NB4 (cell line): Measurements from ENCODE around the gene PLA2G4E.

Experiments used
- DNase-seq: peaks from one replicate; pipeline ENCODE4 v3.0.0; 2010; ENCODE audit warnings: low read depth
- H3K4me3 ChIP-seq: one replicate; pipeline ENCODE4 v1.5.1; 2011; ENCODE audit warnings: mild to moderate bottlenecking, low read depth, low read length, moderate library complexity
- MYC ChIP-seq: IDR thresholded peaks from 2 replicates; pipeline ENCODE4 v1.6.1; 2011; ENCODE audit warnings: low read depth, low read length
- POLR2A ChIP-seq: IDR thresholded peaks from 2 replicates; pipeline ENCODE4 v1.6.1; 2011; ENCODE audit warnings: mild to moderate bottlenecking; ENCODE audit not compliant: insufficient read length; ENCODE audit errors: extremely low read depth
- TF ChIP-seq, protein P1 (sequence below): IDR thresholded peaks from 2 replicates; pipeline ENCODE4 v1.6.1; 2011; ENCODE audit warnings: low read depth, low read length
- TF ChIP-seq, protein P2 (sequence below): IDR thresholded peaks from one replicate; pipeline ENCODE4 v1.5.1; 2012; ENCODE audit warnings: low read depth, low read length

PLA2G4E gene

DNA sequence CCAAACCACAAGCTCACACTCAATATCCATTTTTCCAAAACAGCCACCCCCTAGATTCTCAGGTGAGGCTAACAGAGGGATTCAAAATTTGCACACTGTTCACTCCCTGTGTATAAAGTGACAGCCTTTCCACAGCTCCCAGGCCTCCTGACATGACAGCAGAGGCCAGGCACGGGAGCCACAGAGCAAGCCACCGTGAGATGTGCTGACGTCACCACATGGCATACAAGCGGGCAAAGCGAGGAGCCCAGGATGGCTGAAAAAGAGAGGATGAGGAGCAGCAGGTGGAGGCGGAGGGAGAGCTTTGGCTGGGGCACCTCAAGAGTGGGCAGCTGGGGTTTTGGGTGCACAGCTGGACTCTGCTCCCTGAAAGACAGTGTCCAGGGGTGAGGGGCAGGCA lies 75.6 kb downstream of the PLA2G4E start:
- TF ChIP-seq MYC (no peak), POLR2A (no peak)
- no peak overlapping the region for H3K4me3 ChIP-seq

DNA sequence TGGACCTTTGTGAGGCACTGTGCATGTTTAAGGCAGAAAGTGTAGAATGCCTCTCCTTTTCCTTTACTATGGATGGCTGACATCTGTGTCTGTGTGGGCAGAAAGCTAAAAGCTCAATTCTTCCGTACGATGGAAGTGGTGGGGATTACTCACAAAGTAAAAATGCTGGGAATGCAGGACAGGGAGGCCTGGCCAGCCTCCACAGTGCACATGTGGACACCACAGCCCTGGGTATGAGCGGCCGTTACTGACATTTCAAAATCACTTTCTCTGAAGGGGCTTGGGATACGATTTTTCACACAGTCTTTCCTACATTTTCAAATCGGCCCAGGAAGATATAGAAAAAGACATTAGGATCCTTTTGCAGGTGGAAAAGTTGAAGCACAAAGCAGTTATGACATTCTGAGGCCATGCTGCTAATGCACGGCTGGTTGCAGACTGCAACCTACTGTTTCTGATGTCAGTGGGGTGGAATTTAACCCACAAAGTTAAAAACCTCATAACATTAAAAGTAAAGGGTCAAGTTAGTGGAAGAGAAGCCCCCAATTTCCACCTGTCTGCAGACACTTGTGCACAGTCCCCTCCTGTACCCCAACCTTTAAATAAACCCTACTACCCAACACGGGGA lies 76.4 kb downstream of the PLA2G4E start:
- no peak for DNase-seq
- TF ChIP-seq MYC = no peak
- TF ChIP-seq, protein P1, sequence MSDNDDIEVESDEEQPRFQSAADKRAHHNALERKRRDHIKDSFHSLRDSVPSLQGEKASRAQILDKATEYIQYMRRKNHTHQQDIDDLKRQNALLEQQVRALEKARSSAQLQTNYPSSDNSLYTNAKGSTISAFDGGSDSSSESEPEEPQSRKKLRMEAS = no peak
- TF ChIP-seq POLR2A = no peak
- TF ChIP-seq, protein P2, sequence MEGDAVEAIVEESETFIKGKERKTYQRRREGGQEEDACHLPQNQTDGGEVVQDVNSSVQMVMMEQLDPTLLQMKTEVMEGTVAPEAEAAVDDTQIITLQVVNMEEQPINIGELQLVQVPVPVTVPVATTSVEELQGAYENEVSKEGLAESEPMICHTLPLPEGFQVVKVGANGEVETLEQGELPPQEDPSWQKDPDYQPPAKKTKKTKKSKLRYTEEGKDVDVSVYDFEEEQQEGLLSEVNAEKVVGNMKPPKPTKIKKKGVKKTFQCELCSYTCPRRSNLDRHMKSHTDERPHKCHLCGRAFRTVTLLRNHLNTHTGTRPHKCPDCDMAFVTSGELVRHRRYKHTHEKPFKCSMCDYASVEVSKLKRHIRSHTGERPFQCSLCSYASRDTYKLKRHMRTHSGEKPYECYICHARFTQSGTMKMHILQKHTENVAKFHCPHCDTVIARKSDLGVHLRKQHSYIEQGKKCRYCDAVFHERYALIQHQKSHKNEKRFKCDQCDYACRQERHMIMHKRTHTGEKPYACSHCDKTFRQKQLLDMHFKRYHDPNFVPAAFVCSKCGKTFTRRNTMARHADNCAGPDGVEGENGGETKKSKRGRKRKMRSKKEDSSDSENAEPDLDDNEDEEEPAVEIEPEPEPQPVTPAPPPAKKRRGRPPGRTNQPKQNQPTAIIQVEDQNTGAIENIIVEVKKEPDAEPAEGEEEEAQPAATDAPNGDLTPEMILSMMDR = no peak
- H3K4me3 ChIP-seq = no peak overlapping the region

More for the DNA sequence above, 75.6 kb downstream of the PLA2G4E start:
- no peak for DNase-seq

DNA sequence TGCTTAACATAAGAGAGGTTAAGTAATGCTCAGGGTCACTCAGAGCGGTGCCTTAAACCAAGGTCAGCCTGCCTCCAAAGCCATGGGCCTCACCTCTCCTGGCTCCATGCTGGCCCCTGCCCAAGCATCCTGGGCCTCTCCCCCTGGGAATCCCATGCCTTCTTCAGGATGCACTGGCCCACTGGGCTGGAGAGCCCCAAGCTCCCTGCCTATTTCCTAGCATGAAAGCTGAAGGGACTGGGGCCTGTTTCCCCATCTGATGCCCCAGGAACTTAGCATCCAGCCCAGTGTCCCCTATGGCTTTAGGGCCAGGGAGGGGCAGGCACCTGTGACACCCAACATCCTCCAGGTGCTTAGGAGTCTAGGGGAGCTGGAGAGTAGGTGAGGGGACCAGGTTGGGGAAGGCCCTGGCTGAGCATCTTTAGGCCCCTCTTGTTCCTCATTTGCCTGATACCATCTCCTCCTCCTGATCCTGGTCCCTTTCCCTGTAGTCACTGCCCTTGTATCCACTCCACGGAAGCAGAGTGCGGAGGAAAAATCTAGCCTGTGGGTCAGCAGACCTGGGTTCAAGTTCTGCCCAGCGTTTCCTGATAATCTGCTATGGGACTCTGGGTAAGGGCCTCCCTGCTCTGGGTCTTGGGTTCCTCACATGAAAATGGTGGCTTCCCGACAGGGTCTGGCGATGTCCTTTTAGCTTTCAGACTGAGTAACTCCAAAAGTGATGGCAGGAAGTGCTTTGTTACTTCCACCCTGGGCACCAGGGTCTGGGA lies 77.1 kb downstream of the PLA2G4E start:
- H3K4me3 ChIP-seq = no peak overlapping the region
- DNase-seq = no peak
- no peak for TF ChIP-seq MYC

DNA sequence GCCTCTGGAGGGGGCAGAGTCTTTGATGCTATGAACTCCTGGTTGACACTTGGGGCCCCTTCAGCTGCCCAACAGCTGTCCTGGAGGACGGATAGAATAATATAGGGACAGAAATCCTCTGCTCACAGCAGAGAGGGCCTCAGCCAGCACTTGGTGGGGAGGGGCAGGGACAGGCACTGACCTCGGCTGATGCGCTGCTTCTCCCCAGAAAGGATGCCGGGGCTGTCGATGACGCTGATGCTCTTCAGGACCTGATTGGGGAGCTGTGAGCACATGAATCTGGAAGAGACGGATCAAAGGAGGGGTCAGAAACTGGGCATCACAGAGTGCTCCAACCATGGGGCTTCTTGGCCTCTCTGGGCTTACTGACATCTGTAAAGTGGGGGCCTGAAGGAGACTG lies 78.0 kb downstream of the PLA2G4E start:
- DNase-seq = no peak
- H3K4me3 ChIP-seq = no peak overlapping the region
- TF ChIP-seq, protein P2 = no peak
- TF ChIP-seq POLR2A (no peak), MYC (no peak)
- TF ChIP-seq, protein P1 = no peak

DNA sequence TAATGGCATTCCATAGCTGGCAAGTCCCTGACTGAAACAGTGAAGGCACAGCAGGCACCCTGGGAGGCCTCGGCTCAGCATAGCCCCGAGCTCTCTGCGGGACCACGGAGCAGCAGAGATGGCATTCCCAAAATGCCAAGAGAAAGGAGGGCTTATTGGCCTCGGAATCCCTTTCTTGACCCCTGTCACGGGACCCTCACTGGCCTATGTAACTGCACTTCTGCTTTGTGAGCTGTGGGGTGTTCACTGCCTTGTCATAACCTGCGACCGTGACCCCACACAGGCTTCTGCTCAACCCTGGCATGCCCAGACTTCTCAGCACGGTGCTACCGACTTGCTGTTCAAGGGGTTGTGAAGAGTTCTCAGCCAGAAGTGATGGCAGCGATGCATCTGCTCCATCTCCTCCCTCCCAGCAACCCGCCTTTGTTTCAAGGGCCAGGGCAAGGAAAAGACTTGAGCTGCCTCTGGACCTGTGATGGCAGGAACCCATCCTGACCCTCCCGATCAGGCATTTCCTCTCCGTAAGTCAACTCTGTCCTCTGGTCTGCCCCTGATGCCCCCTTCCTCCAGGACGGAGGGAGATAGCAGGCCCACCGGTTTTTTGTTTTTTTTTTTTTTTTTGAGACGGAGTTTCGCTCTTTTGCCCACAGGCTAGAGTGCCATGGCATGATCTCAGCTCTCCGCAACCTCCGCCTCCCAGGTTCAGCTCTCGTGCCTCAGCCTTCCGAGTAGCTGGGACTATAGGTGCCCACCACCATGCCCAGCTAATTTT lies 79.0 kb downstream of the PLA2G4E start:
- no peak for DNase-seq
- no peak overlapping the region for H3K4me3 ChIP-seq
- TF ChIP-seq, protein P2 = no peak
- no peak for TF ChIP-seq POLR2A
- TF ChIP-seq, protein P1 = no peak
- no peak for TF ChIP-seq MYC

DNA sequence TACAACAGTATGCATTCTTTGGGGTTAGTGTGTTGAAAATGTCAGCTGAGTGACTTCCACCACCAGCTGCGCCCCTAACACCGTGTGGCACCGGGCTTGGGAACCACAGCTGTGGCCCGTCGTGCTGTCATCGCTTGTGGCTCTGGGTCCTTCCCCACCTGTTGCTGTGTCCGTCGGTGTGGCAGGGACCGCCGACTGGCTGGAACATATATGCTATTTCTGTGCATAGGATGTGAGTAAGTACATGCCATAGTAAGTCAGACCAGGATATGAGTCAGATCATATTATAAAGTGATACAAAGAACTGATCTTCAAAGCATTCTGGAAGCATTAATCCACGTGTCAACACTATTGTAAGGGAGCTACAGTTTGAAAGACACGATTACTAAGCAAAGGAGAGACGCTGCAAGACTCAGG lies 80.4 kb downstream of the PLA2G4E start:
- H3K4me3 ChIP-seq = no peak overlapping the region
- TF ChIP-seq, protein P1 = no peak
- TF ChIP-seq, protein P2 = no peak
- TF ChIP-seq POLR2A (no peak), MYC (no peak)
- DNase-seq = no peak
